ENCODE data around the gene MAP3K14. TPM values are rescaled to one million over a fixed set of nuclear protein-coding genes. Genes with fewer than 3 reads are reported as not detected.

The MAP3K14 gene
- total RNA-seq, 1 donor from 2014 or later, result 0.34 TPM

DNA sequence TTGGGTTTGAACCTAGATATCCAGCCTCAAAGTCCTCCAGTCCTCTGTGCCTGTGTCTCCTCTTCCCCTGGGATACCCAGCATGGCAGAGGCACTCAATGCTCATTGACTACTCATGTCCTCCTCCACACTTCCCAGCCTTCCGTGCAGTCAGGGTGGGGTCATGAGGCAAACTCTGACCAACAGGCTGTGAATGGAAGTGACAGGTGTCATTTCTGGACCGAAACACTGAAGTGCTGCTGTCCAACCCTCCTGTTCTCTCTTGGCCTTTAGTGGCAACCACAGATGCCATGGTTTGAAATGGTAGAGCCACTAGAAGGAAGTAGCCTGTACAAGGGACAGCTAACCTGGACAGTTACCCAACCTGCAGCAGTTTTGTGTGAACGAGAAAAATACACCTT is 46.7 kb upstream of the MAP3K14 start:
- Histone ChIP-seq H3K9ac (no peak overlapping the region), H2AFZ (replicated peaks) (no peak overlapping the region), H3K79me2 (ENCODE audit: low read depth) (no peaks in the 10 kb centered on the region), H3K4me3 (no peak overlapping the region), H3K36me3 (no peaks in the 10 kb centered on the region), H3K27ac (no peak overlapping the region), H3K9me3 (ENCODE audit: low read depth) (no peaks in the 10 kb centered on the region), H3K4me2 (no peak overlapping the region), H3F3A (ENCODE audit: low read depth) (peaks cover 10% of the 10 kb centered on the region), H4K20me1 (ENCODE audit: low read depth) (no peaks in the 10 kb centered on the region), H3K4me1 (peaks cover 9% of the 10 kb centered on the region), H3K27me3 (no peaks in the 10 kb centered on the region)
- DNase-seq (ENCODE audit: low spot score), result no peak
- TF ChIP-seq EZH2 (IDR thresholded peaks at IDR 0.05), result no peak
- no peak for TF ChIP-seq EZH2phosphoT487 (IDR thresholded peaks at IDR 0.05)
- TF ChIP-seq CTCF (IDR thresholded peaks at IDR 0.05), result no peak
- Mint-ChIP-seq H3K27me3 (ENCODE audit: insufficient read depth, low read depth) (peaks cover 7% of the 10 kb centered on the region), H3K27ac (no peak overlapping the region), H3K36me3 (no peaks in the 10 kb centered on the region), H3K4me3 (no peak overlapping the region), H3K4me1 (peaks cover 10% of the 10 kb centered on the region), H3K9me3 (peaks cover 2% of the 10 kb centered on the region)

DNA sequence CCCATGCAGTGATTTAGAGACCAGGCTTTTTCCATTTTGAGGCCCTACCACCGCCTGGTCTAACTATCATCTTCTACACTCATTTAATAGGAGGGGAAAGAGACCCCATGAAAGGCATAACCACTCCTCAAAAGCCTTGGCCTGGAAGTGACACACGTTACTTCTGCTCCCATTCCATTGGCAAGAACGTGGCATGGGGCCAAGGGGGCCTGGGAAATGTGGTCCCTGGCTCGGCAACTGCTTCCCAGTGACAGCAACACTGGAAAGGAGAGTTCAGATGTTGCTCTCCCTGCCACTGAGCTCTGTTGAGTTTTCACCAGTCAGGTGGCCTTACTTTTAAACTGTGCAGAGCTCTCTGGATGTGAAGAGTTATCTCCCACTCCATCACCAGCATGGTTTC is 45.2 kb upstream of the MAP3K14 start:
- Mint-ChIP-seq H3K27me3 (ENCODE audit: insufficient read depth, low read depth) (peaks cover 6% of the 10 kb centered on the region), H3K36me3 (no peaks in the 10 kb centered on the region), H3K4me3 (no peak overlapping the region), H3K9me3 (peaks cover 2% of the 10 kb centered on the region), H3K27ac (no peak overlapping the region), H3K4me1 (peaks cover 7% of the 10 kb centered on the region)
- H3K4me1 ChIP-seq, result peaks cover 9% of the 10 kb centered on the region
- no peak overlapping the region for H3K4me3 ChIP-seq
- no peaks in the 10 kb centered on the region for H3K79me2 ChIP-seq (ENCODE audit: low read depth)
- H2AFZ ChIP-seq (replicated peaks), result no peak overlapping the region
- no peak for DNase-seq (ENCODE audit: low spot score)
- no peaks in the 10 kb centered on the region for H4K20me1 ChIP-seq (ENCODE audit: low read depth)
- H3K36me3 ChIP-seq, result no peaks in the 10 kb centered on the region
- no peaks in the 10 kb centered on the region for H3K9me3 ChIP-seq (ENCODE audit: low read depth)
- no peak overlapping the region for H3K4me2 ChIP-seq
- H3K27ac ChIP-seq, result no peak overlapping the region
- no peak for TF ChIP-seq EZH2 (IDR thresholded peaks at IDR 0.05)
- no peak for TF ChIP-seq CTCF (IDR thresholded peaks at IDR 0.05)
- no peak for TF ChIP-seq EZH2phosphoT487 (IDR thresholded peaks at IDR 0.05)
- H3K27me3 ChIP-seq, result no peaks in the 10 kb centered on the region
- no peak overlapping the region for H3K9ac ChIP-seq
- peaks cover 10% of the 10 kb centered on the region for H3F3A ChIP-seq (ENCODE audit: low read depth)

DNA sequence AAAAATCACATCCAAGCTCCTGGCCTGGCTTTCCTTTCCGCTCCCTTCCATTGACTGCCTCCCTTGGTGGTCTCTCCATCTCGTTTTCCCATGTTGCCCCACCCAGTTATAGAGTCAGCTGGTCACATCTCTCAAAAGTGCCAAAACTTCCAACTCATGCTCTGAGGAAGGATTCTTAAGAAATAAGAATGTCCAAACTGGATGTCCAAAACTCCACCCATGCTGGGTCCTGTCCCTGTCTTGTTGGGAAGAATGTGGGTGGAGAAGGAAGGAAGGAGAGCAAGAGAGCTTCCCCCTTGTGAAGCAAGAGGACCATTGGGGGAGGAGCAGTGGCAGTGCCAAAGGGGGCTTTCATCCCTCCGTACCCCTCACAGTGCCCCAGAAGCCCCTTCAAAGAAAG is 44.6 kb upstream of the MAP3K14 start:
- Histone ChIP-seq H3K4me2 (no peak overlapping the region), H3K27me3 (no peaks in the 10 kb centered on the region), H3K4me3 (no peak overlapping the region), H3K4me1 (peaks cover 9% of the 10 kb centered on the region), H3K27ac (no peak overlapping the region), H3K79me2 (ENCODE audit: low read depth) (no peaks in the 10 kb centered on the region), H3K9me3 (ENCODE audit: low read depth) (no peaks in the 10 kb centered on the region), H4K20me1 (ENCODE audit: low read depth) (no peaks in the 10 kb centered on the region), H3K9ac (no peak overlapping the region), H3K36me3 (no peaks in the 10 kb centered on the region), H3F3A (ENCODE audit: low read depth) (peaks cover 10% of the 10 kb centered on the region), H2AFZ (replicated peaks) (no peak overlapping the region)
- no peak overlapping the region for H3K27ac Mint-ChIP-seq
- H3K36me3 Mint-ChIP-seq, result no peaks in the 10 kb centered on the region
- no peak overlapping the region for H3K4me3 Mint-ChIP-seq
- TF ChIP-seq EZH2phosphoT487 (IDR thresholded peaks at IDR 0.05), result no peak
- TF ChIP-seq EZH2 (IDR thresholded peaks at IDR 0.05), result no peak
- no peak for TF ChIP-seq CTCF (IDR thresholded peaks at IDR 0.05)
- H3K9me3 Mint-ChIP-seq, result peaks cover 2% of the 10 kb centered on the region
- H3K4me1 Mint-ChIP-seq, result peaks cover 6% of the 10 kb centered on the region
- no peak for DNase-seq (ENCODE audit: low spot score)
- peaks cover 4% of the 10 kb centered on the region for H3K27me3 Mint-ChIP-seq (ENCODE audit: insufficient read depth, low read depth)

All from neural progenitor cell (in vitro differentiated cells).